Measurements from ENCODE around the gene CCL18.
"Not testable (repeated sequence)": the region's sequence is repeated elsewhere in the genome, so short reads cannot be mapped to it uniquely, and the experiment has no call there.

The CCL18 gene

GRCh38 chr17:36103401-36103975, 39.4 kb downstream of the CCL18 start, which contains the start of gene CCL4:
Gene CCL4 (plus strand): TSS chr17:36103827. CDS start chr17:36103906, 79 bp downstream.
- DNase-seq = peak in 1 of 51 donors; percentile 5

- DNase-seq = not testable (repeated sequence)
These were observed 40.2 kb downstream of the CCL18 start for GRCh38 chr17:36104246-36104645.

- DNase-seq = no peak
These were observed 40.7 kb downstream of the CCL18 start for GRCh38 chr17:36104701-36105181.

GRCh38 chr17:36105781-36106492, 41.9 kb downstream of the CCL18 start:
- no peak for DNase-seq

- no peak for DNase-seq
These were observed 42.4 kb downstream of the CCL18 start for GRCh38 chr17:36106493-36106835.

GRCh38 chr17:36107660-36108059, 43.6 kb downstream of the CCL18 start:
- DNase-seq = no peak

- DNase-seq = not testable (repeated sequence)
These were observed 44.2 kb downstream of the CCL18 start for GRCh38 chr17:36108265-36108664.

GRCh38 chr17:36111068-36111490, 47.0 kb downstream of the CCL18 start:
- no peak for DNase-seq

GRCh38 chr17:36112572-36112971, 48.5 kb downstream of the CCL18 start:
- DNase-seq = no peak

- DNase-seq = not testable (repeated sequence)
These were observed 49.1 kb downstream of the CCL18 start for GRCh38 chr17:36113131-36113530.

GRCh38 chr17:36114971-36115648, 51.0 kb downstream of the CCL18 start:
- not testable (repeated sequence) for DNase-seq

GRCh38 chr17:36115649-36115977, 51.5 kb downstream of the CCL18 start:
- DNase-seq = not testable (repeated sequence)

- DNase-seq = no peak
These were observed 53.7 kb downstream of the CCL18 start for GRCh38 chr17:36117505-36118382.

GRCh38 chr17:36118477-36119353, 54.6 kb downstream of the CCL18 start:
- no peak for DNase-seq

- DNase-seq = no peak
These were observed 56.1 kb downstream of the CCL18 start for GRCh38 chr17:36120221-36120620.

- DNase-seq = not testable (repeated sequence)
These were observed 57.0 kb downstream of the CCL18 start for GRCh38 chr17:36121099-36121498.
